GM06990 (cell line): ENCODE data around the gene COASY.

Source experiments
- DNase-seq: peaks from one replicate; pipeline ENCODE4 v3.0.0-alpha.2; 2011; ENCODE audit not compliant: insufficient read length; ENCODE audit errors: extremely low read depth
- H3K27me3 ChIP-seq: replicated peaks from 2 replicates; pipeline ENCODE4 v1.6.0; 2011; ENCODE audit warnings: low read length; ENCODE audit not compliant: control insufficient read depth, insufficient read depth
- H3K36me3 ChIP-seq: 2 replicates; pipeline ENCODE4 v1.5.1; 2011; ENCODE audit warnings: low read length; ENCODE audit not compliant: control insufficient read depth, insufficient read depth
- H3K4me3 ChIP-seq: replicated peaks from 2 replicates; pipeline ENCODE4 v1.5.1; 2011; ENCODE audit warnings: low read depth, mild to moderate bottlenecking, control low read depth, low read length
- CTCF ChIP-seq: IDR thresholded peaks from 2 replicates; pipeline ENCODE4 v1.5.1; 2011; ENCODE audit warnings: low read length, control low read depth, mild to moderate bottlenecking, inconsistent platforms; ENCODE audit not compliant: insufficient read depth, poor library complexity, severe bottlenecking

The COASY gene

GRCh38 chr17:42560246-42560645 lies 1.7 kb upstream of the COASY start:
- TF ChIP-seq CTCF = no peak

GRCh38 chr17:42562388-42563142 lies 617 bp downstream of the COASY start:
- Histone ChIP-seq H3K27me3 (no peaks in the 10 kb centered on the region), H3K4me3 (peak overlapping the region; percentile 97), H3K36me3 (peaks cover 29% of the 10 kb centered on the region)
- no peak for TF ChIP-seq CTCF
- no peak for DNase-seq

More at GRCh38 chr17:42560246-42560645, 1.7 kb upstream of the COASY start:
- H3K4me3 ChIP-seq = no peak overlapping the region
- peaks cover 16% of the 10 kb centered on the region for H3K36me3 ChIP-seq
- H3K27me3 ChIP-seq = no peaks in the 10 kb centered on the region
- no peak for DNase-seq

GRCh38 chr17:42563143-42563509 lies 1.2 kb downstream of the COASY start:
- peak; percentile 2 for TF ChIP-seq CTCF
- Histone ChIP-seq H3K4me3 (peak overlapping the region; percentile 97), H3K27me3 (no peaks in the 10 kb centered on the region), H3K36me3 (peaks cover 29% of the 10 kb centered on the region)
- DNase-seq = no peak

- no peak for DNase-seq
These were observed 1.6 kb downstream of the COASY start for GRCh38 chr17:42563543-42563942.

GRCh38 chr17:42563950-42564349 lies 2.0 kb downstream of the COASY start:
- no peak for DNase-seq
- TF ChIP-seq CTCF = no peak
- Histone ChIP-seq H3K27me3 (no peaks in the 10 kb centered on the region), H3K4me3 (peak overlapping the region; percentile 97), H3K36me3 (peaks cover 35% of the 10 kb centered on the region)

More at GRCh38 chr17:42563543-42563942, 1.6 kb downstream of the COASY start:
- Histone ChIP-seq H3K27me3 (no peaks in the 10 kb centered on the region), H3K4me3 (peak overlapping the region; percentile 97), H3K36me3 (peaks cover 32% of the 10 kb centered on the region)
- no peak for TF ChIP-seq CTCF
